Mucosa of rectum (tissue), 2 donors: Measurements from ENCODE around the gene OPN4.

Experiments
- H3K27ac ChIP-seq, 2 donors: one replicate each; pipeline ENCODE4 v1.7.0; 2013; ENCODE audit warnings: inconsistent platforms in 2 of 2, low read depth in 2 of 2, low read length in 2 of 2
- H3K27me3 ChIP-seq, 2 donors: one replicate each; pipeline ENCODE4 v1.7.0; 2013; ENCODE audit warnings: low read length in 2 of 2; ENCODE audit not compliant: control insufficient read depth in 2 of 2, insufficient read depth in 2 of 2
- H3K36me3 ChIP-seq, 2 donors: one replicate each; pipeline ENCODE4 v1.7.0; 2013; ENCODE audit warnings: low read length in 2 of 2; ENCODE audit not compliant: control insufficient read depth in 2 of 2, insufficient read depth in 2 of 2
- H3K4me1 ChIP-seq, 2 donors: one replicate each; pipeline ENCODE4 v1.7.0; 2013; ENCODE audit warnings: low read length in 2 of 2, mild to moderate bottlenecking in 1 of 2; ENCODE audit not compliant: control insufficient read depth in 2 of 2, insufficient read depth in 2 of 2
- H3K4me3 ChIP-seq, 2 donors: one replicate each; pipeline ENCODE4 v1.7.0; 2013; ENCODE audit warnings: low read length in 2 of 2
- H3K9ac ChIP-seq, 2 donors: one replicate each; pipeline ENCODE4 v1.7.0; 2013; ENCODE audit warnings: low read length in 2 of 2, low read depth in 1 of 2, mild to moderate bottlenecking in 1 of 2
- H3K9me3 ChIP-seq, 2 donors: one replicate each; pipeline ENCODE4 v1.7.0; 2013; ENCODE audit warnings: low read length in 2 of 2; ENCODE audit not compliant: control insufficient read depth in 2 of 2
- donor health status: healthy.
- donor health status: Normal muscosa, but diverticular disease.

The OPN4 gene

GRCh38 chr10:86708783-86709380, 54.5 kb downstream of the OPN4 start:
- Histone ChIP-seq H3K27me3 (no peaks in the 10 kb centered on the region), H3K4me3 (no peak overlapping the region), H3K9me3 (no peaks in the 10 kb centered on the region), H3K27ac (no peak overlapping the region), H3K4me1 (peaks cover 8 to 12% of the 10 kb centered on the region in 2 donors), H3K9ac (no peak overlapping the region), H3K36me3 (no peaks in the 10 kb centered on the region)

GRCh38 chr10:86709396-86710185, 55.2 kb downstream of the OPN4 start:
- no peaks in the 10 kb centered on the region for H3K9me3 ChIP-seq
- H3K4me3 ChIP-seq = no peak overlapping the region
- H3K36me3 ChIP-seq = no peaks in the 10 kb centered on the region
- H3K4me1 ChIP-seq = peaks cover 8 to 12% of the 10 kb centered on the region in 2 donors
- H3K27ac ChIP-seq = no peak overlapping the region
- no peaks in the 10 kb centered on the region for H3K27me3 ChIP-seq
- no peak overlapping the region for H3K9ac ChIP-seq

- Histone ChIP-seq H3K27ac (peak overlapping the region; percentile 82 to 86), H3K9ac (peak overlapping the region; percentile 77 to 88), H3K27me3 (no peaks in the 10 kb centered on the region), H3K4me1 (peaks cover 8 to 12% of the 10 kb centered on the region in 2 donors), H3K36me3 (no peaks in the 10 kb centered on the region), H3K4me3 (peak overlapping the region; percentile 70 to 74), H3K9me3 (no peaks in the 10 kb centered on the region)
Measured at GRCh38 chr10:86710987-86711512, 56.7 kb downstream of the OPN4 start.

- H3K27me3 ChIP-seq = no peaks in the 10 kb centered on the region
- H3K9ac ChIP-seq = peak overlapping the region; percentile 77 to 88
- H3K36me3 ChIP-seq = no peaks in the 10 kb centered on the region
- H3K27ac ChIP-seq = peak overlapping the region; percentile 82 to 86
- peaks cover 8 to 12% of the 10 kb centered on the region in 2 donors for H3K4me1 ChIP-seq
- no peaks in the 10 kb centered on the region for H3K9me3 ChIP-seq
- peak overlapping the region; percentile 70 to 74 for H3K4me3 ChIP-seq
Measured at GRCh38 chr10:86711513-86712316, 57.4 kb downstream of the OPN4 start.

GRCh38 chr10:86712317-86712707, 58.0 kb downstream of the OPN4 start:
- Histone ChIP-seq H3K4me1 (peaks cover 8 to 12% of the 10 kb centered on the region in 2 donors), H3K9me3 (no peaks in the 10 kb centered on the region), H3K27me3 (no peaks in the 10 kb centered on the region), H3K36me3 (no peaks in the 10 kb centered on the region), H3K9ac (peak overlapping the region; percentile 77 to 88), H3K4me3 (peak overlapping the region; percentile 70 to 74), H3K27ac (peak overlapping the region; percentile 82 to 86)

- Histone ChIP-seq H3K9me3 (no peaks in the 10 kb centered on the region), H3K4me3 (no peak overlapping the region), H3K36me3 (no peaks in the 10 kb centered on the region), H3K27me3 (no peaks in the 10 kb centered on the region), H3K9ac (no peak overlapping the region), H3K4me1 (peaks cover 8 to 12% of the 10 kb centered on the region in 2 donors), H3K27ac (no peak overlapping the region)
Measured at GRCh38 chr10:86715156-86715795, 60.9 kb downstream of the OPN4 start.

- Histone ChIP-seq H3K4me3 (no peak overlapping the region), H3K27me3 (no peaks in the 10 kb centered on the region), H3K9ac (no peak overlapping the region), H3K9me3 (no peaks in the 10 kb centered on the region), H3K27ac (no peak overlapping the region), H3K4me1 (peaks cover 5 to 8% of the 10 kb centered on the region in 2 donors), H3K36me3 (no peaks in the 10 kb centered on the region)
Measured at GRCh38 chr10:86715836-86716235, 61.5 kb downstream of the OPN4 start.
